GM10248 (cell line): Measurements from ENCODE around the gene CPT1B.
"Not testable (repeated sequence)": the region's sequence is repeated elsewhere in the genome, so short reads cannot be mapped to it uniquely, and the experiment has no call there.

Source experiments
- CTCF ChIA-PET: fragments of 300-600 bp; sonication (Branson Sonifier 250); formaldehyde crosslinking; extraction: SDS; loops from one replicate; lab custom pipeline; 2021; ENCODE audit warnings: antibody characterized with exemption; lab: Yijun Ruan, JAX
- POLR2A ChIA-PET: fragments of 350-650 bp; sonication (Branson Sonifier 250); formaldehyde crosslinking; extraction: SDS; loops from one replicate; lab custom pipeline; 2020; ENCODE audit warnings: antibody characterized with exemption; lab: Yijun Ruan, JAX
- DNase-seq: peaks from one replicate; pipeline ENCODE4 v3.0.0; 2012; ENCODE audit errors: extremely low spot score
- TF ChIP-seq, protein P1 (sequence below): IDR thresholded peaks from 2 replicates; pipeline ENCODE4 v1.5.1; 2012; ENCODE audit warnings: mild to moderate bottlenecking, low read depth; ENCODE audit errors: extremely low read depth, missing control alignments, control extremely low read depth

The CPT1B gene

GRCh38 chr22:50620593-50621355 is 42.5 kb upstream of the CPT1B start:
- CTCF ChIA-PET, result interaction anchor here (0.6 to 3.4 kb wide), 45 partner anchors 9 to 781 kb away, joined by 3 to 25 read pairs (median 4); partner anchors contain the start of genes HDAC10, KLHDC7B, LMF2 and NCAPH2
- POLR2A ChIA-PET, result interaction anchor here (0.6 to 1.8 kb wide), 6 partner anchors 10 to 254 kb away, joined by 3 to 8 read pairs (median 4); partner anchors contain the start of genes LMF2 and NCAPH2
- DNase-seq, result peak; percentile 85
- TF ChIP-seq, protein P1, sequence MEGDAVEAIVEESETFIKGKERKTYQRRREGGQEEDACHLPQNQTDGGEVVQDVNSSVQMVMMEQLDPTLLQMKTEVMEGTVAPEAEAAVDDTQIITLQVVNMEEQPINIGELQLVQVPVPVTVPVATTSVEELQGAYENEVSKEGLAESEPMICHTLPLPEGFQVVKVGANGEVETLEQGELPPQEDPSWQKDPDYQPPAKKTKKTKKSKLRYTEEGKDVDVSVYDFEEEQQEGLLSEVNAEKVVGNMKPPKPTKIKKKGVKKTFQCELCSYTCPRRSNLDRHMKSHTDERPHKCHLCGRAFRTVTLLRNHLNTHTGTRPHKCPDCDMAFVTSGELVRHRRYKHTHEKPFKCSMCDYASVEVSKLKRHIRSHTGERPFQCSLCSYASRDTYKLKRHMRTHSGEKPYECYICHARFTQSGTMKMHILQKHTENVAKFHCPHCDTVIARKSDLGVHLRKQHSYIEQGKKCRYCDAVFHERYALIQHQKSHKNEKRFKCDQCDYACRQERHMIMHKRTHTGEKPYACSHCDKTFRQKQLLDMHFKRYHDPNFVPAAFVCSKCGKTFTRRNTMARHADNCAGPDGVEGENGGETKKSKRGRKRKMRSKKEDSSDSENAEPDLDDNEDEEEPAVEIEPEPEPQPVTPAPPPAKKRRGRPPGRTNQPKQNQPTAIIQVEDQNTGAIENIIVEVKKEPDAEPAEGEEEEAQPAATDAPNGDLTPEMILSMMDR, result peak; percentile 77

DNA sequence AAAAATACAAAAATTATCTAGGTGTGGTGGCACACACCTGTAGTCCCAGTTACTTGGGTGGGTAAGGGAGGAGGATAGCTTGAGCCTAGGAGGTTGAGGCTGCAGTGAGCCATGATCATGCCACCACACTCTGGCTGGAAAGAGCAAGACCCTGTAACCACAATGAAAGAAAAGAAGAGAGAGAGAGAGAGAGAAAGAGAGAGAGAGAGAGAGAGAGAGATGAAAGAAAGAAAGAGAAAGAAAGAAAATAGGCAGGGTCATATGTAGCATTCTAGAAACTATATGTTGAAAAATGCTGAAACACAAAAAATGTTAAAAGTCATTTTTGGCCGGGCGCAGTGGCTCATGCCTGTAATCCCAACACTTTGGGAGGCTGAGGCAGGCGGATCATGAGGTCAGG is 36.1 kb upstream of the CPT1B start:
- DNase-seq, POLR2A ChIA-PET, CTCF ChIA-PET: not testable (repeated sequence)

GRCh38 chr22:50613291-50613981 is 35.2 kb upstream of the CPT1B start:
- no peak for DNase-seq
- CTCF ChIA-PET, result interaction anchor here (3.5 kb wide), 1 partner anchor 8 kb away, joined by 16 read pairs; no protein-coding TSS in a partner anchor
- TF ChIP-seq, protein P1, result no peak
- POLR2A ChIA-PET, result no interaction called here

DNA sequence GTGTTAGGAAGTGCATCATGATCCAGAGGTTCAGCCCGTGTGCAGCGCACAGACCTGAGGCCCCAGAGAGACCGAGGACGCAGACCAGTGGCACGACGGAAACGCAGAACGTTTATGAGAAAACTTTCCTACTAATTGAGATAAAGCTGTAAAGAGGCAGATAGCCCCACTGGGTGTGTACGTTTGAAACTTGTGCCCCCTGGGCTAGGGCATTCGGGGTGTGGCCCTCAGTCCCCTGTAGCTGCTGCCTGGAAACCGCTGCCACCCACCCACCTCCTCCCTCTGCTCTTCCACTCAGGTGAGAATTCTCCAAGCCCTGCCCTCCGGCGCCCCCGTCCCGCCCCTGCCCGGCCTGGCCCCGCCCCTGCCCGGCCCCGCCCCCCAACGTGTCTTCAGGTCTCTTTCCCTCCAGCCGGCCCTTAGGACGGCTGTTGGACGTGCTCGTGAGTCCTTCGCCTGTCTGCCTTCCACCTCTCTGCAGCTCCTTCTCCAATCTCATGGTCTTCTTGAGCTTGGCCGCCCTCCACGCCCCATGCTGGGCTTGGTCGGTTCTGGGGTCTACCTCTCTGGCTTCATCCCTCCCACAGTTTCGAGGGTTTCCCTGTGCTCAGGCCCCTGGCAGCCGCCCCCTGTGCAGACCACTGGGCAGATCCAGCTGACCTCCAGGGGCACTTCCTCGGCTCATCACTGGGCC is 34.4 kb upstream of the CPT1B start:
- TF ChIP-seq, protein P1, result no peak
- POLR2A ChIA-PET, result no interaction called here
- DNase-seq, result peak; percentile 64
- CTCF ChIA-PET, result interaction anchor here (1.3 to 3.5 kb wide), 3 partner anchors 8 to 50 kb away, joined by 3 to 16 read pairs (median 4); partner anchors contain the start of gene SYCE3

GRCh38 chr22:50612168-50612527 is 33.9 kb upstream of the CPT1B start:
- DNase-seq, result no peak
- ChIA-PET CTCF (interaction anchor here (1.3 to 3.5 kb wide), 3 partner anchors 9 to 49 kb away, joined by 3 to 16 read pairs (median 4); partner anchors contain the start of gene SYCE3), POLR2A (no interaction called here)
- TF ChIP-seq, protein P1, result no peak

- TF ChIP-seq, protein P1, result no peak
- ChIA-PET POLR2A (no interaction called here), CTCF (interaction anchor here (1.3 to 3.5 kb wide), 3 partner anchors 9 to 49 kb away, joined by 3 to 16 read pairs (median 4); partner anchors contain the start of gene SYCE3)
- no peak for DNase-seq
Measured at GRCh38 chr22:50611341-50612060, 33.3 kb upstream of the CPT1B start.
